Heart left ventricle (tissue), 16 donors: ENCODE measurements around the gene LPIN1. TPM values are rescaled to one million over a fixed set of nuclear protein-coding genes. Genes with fewer than 3 reads are reported as not detected.
A peak's percentile ranks its signal among the peaks of the same experiment; 100 is the strongest.

Experiments used
- ATAC-seq, 4 donors: fragments of 200-7000 bp; cut with Tn5 transposase; one replicate each; pipeline ENCODE4 v1.9.1; 2020 to 2022; ENCODE audit warnings: moderate library complexity in 4 of 4, mild to moderate bottlenecking in 3 of 4, moderate number of reproducible peaks in 1 of 4
- DNase-seq, 5 donors: peaks; one replicate each; pipeline ENCODE4 v3.0.0-alpha.2; 2020
- H3K27ac ChIP-seq, 12 donors: fragments of 200-600 bp; sonication (generic) in 4 of 12; one replicate each; pipeline versions ENCODE4 v1.5.0 to v1.8.0; 2016 to 2022; ENCODE audit warnings: mild to moderate bottlenecking in 2 of 12
- H3K27me3 ChIP-seq, 9 donors: fragments of 200-600 bp; sonication (generic) in 2 of 9; one replicate each; pipeline versions ENCODE4 v1.5.1 to v1.8.0; 2016 to 2022; ENCODE audit warnings: mild to moderate bottlenecking in 3 of 9
- H3K36me3 ChIP-seq, 9 donors: fragments of 200-600 bp; sonication (generic) in 2 of 9; one replicate each; pipeline versions ENCODE4 v1.5.0 to v1.8.0; 2018 to 2022; ENCODE audit warnings: mild to moderate bottlenecking in 2 of 9
- H3K4me1 ChIP-seq, 12 donors: fragments of 200-600 bp; sonication (generic) in 4 of 12; one replicate each; pipeline versions ENCODE4 v1.5.0 to v1.8.0; 2016 to 2022; ENCODE audit warnings: mild to moderate bottlenecking in 3 of 12
- H3K4me3 ChIP-seq, 12 donors: fragments of 200-600 bp; sonication (generic) in 4 of 12; one replicate each; pipeline versions ENCODE4 v1.5.0 to v1.8.0; 2017 to 2022; ENCODE audit warnings: mild to moderate bottlenecking in 9 of 12, moderate library complexity in 4 of 12
- H3K9me3 ChIP-seq, 12 donors: fragments of 200-600 bp; sonication (generic) in 4 of 12; one replicate each; pipeline versions ENCODE4 v1.5.0 to v1.8.0; 2016 to 2022; ENCODE audit warnings: mild to moderate bottlenecking in 1 of 12
- CTCF ChIP-seq, 12 donors: fragments of 200-600 bp; sonication (generic) in 4 of 12; IDR thresholded peaks; one replicate each; pipeline versions ENCODE4 v1.5.0 to v1.8.0; 2018 to 2022; ENCODE audit warnings: antibody characterized with exemption in 12 of 12, mild to moderate bottlenecking in 5 of 12
- POLR2A ChIP-seq, 2 donors: fragments of 450-650 bp; IDR thresholded peaks; one replicate each; pipeline ENCODE4 v1.6.1; 2017; ENCODE audit warnings: antibody characterized with exemption in 2 of 2, mild to moderate bottlenecking in 2 of 2, moderate library complexity in 2 of 2
- WGBS, 4 donors: extraction: QIAGEN DNeasy Blood & Tissue Kit in 2 of 4; methylation state at CpG; one replicate each; pipeline versions ENCODE4 v1.1.5 to v1.1.7; 2013 to 2018; 5-methylcytosine and 5-hydroxymethylcytosine counted together
- intact Hi-C, 10 donors: fragments of 100-400 bp; cut with DNase I; formaldehyde crosslinking; loops; one replicate each; pipeline versions ENCODE4 v1.11.1 to v1.14.2; 2022
- polyA plus RNA-seq, 2 donors: library from polyadenylated mRNA; stranded (reverse); fragments of 200-250 nt; gene quantifications; one replicate each; pipeline ENCODE4 v1.2.3, GENCODE V29; 2013
- total RNA-seq, 9 donors: library from RNA; depleted of rRNA in 2 of 9; stranded (reverse); fragments of >200 nt in 2 of 9; fragmentation: NEBNext Ultra II Directional in 3 of 9; extraction: Animal tissue kit (Norgen Biotek cat#: 25700) in 3 of 9; gene quantifications; one replicate each; pipeline versions ENCODE4 v1.1.0 to v1.2.4, GENCODE V29; 2016 to 2023
- donor health status: ischemic (EF 13 %, LVEDD 7.1; RV severe dilation, severe dysfunction).
- donor health status: healthy with polysubstance abuse.
- donor health status: DM: no; HTN: yes; CAD: no.
- donor health status: DM: no; HTN: no; CAD: no.
- donor health status: ischemic (EF 25% LVEDD 6.9; RV normal size, moderate dysfunction).
- donor health status: ischemic (EF 25% LVEDD 5.7; RV mildly dilated, moderate dysfunction).
- donor health status: healthy.
- donor health status: DM: yes; HTN: yes; CAD: no.
- donor health status: ischemic (EF 35%, LVEDD 5.7; RV mildly dilated, moderate dysfunction).
- donor health status: nonischemic (EF 11% LVEDD 7.7; RV severe dilation, severe dysfunction).
- donor health status: DM: yes; HTN: yes; CAD: no.
- donor health status: PGD.
- donor health status: ischemic (EF 29% LVEDD 5.4; RV normal size, mild dysfunction).
- donor health status: nonischemic (EF 23%, LVEDD 6.1; RV moderate dilation, normal function).

Gene LPIN1
- total and polyA plus RNA-seq, 11 donors, result 15.0 to 57.1 (median 43.8) TPM

- Histone ChIP-seq H3K4me3 (no peak overlapping the region), H3K27me3 (no peaks in the 10 kb centered on the region), H3K4me1 (peaks cover 10 to 80% (median 50%) of the 10 kb centered on the region in 12 donors), H3K27ac (peak overlapping the region in 2 of 12 donors; percentile 42 to 63), H3K9me3 (no peaks in the 10 kb centered on the region), H3K36me3 (no peaks in the 10 kb centered on the region)
- 47 to 66% (median 64%) methylated on average over 5 of the region's 5 CpGs for WGBS, 4 donors
- DNase-seq, result no peak
- no peak for ATAC-seq
- no peak for TF ChIP-seq CTCF (IDR thresholded peaks at IDR 0.05)
- TF ChIP-seq POLR2A (IDR thresholded peaks at IDR 0.05), result no peak
- intact Hi-C loops, result no loop called here
Measured at GRCh38 chr2:11750422-11750821, 4.0 kb downstream of the LPIN1 start.

GRCh38 chr2:11750917-11751316 is 4.5 kb downstream of the LPIN1 start:
- WGBS, 4 donors, result 45 to 62% (median 53%) methylated on average over 7 of the region's 7 CpGs
- Histone ChIP-seq H3K36me3 (no peaks in the 10 kb centered on the region), H3K4me3 (no peak overlapping the region), H3K4me1 (peaks cover 10 to 77% (median 49%) of the 10 kb centered on the region in 12 donors), H3K27me3 (no peaks in the 10 kb centered on the region), H3K9me3 (no peaks in the 10 kb centered on the region), H3K27ac (peak overlapping the region in 2 of 12 donors; percentile 42 to 60)
- no peak for DNase-seq
- intact Hi-C loops, result no loop called here
- peak in 1 of 4 donors; percentile 21 for ATAC-seq
- TF ChIP-seq CTCF (IDR thresholded peaks at IDR 0.05) (no peak), POLR2A (IDR thresholded peaks at IDR 0.05) (no peak)

DNA sequence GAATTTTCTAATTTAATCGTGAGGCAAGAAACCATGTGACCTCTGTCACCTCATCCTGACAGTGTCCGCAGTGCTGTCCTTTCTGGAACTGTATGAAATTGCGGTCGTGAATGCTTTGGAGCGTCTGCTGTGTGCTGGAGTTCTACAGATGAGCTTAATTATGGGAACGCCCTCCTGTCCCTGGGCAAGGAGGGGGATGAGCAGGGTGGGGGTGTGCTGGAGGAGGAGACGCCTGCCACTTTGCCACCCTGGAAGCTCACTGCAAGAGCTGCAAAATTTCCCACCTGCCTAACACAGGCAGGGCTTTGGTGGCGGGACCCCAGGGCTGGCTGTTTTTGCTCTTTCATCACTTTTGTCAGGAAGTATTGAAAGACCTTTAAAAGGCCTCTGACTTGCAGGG is 6.5 kb downstream of the LPIN1 start:
- no peaks in the 10 kb centered on the region for H3K9me3 ChIP-seq
- TF ChIP-seq POLR2A (IDR thresholded peaks at IDR 0.05) (no peak), CTCF (IDR thresholded peaks at IDR 0.05) (no peak)
- peaks cover 2 to 75% (median 40%) of the 10 kb centered on the region in 12 donors for H3K4me1 ChIP-seq
- intact Hi-C loops, result no loop called here
- H3K4me3 ChIP-seq, result no peak overlapping the region
- no peaks in the 10 kb centered on the region for H3K27me3 ChIP-seq
- H3K36me3 ChIP-seq, result no peaks in the 10 kb centered on the region
- H3K27ac ChIP-seq, result peak overlapping the region in 1 of 12 donors; percentile 76
- WGBS, 4 donors, result 86 to 90% (median 87%) methylated on average over 8 of the region's 8 CpGs
- ATAC-seq (no peak), DNase-seq (no peak)

GRCh38 chr2:11753452-11753885 is 7.0 kb downstream of the LPIN1 start:
- DNase-seq (no peak), ATAC-seq (peak; percentile 16 to 58 (median 40))
- H3K27me3 ChIP-seq, result no peaks in the 10 kb centered on the region
- 21 to 26% (median 23%) methylated on average over 4 to 5 of the region's 5 CpGs for WGBS, 4 donors
- H3K4me3 ChIP-seq, result peak overlapping the region in 3 of 12 donors; percentile 7 to 37 (median 11)
- H3K36me3 ChIP-seq, result no peaks in the 10 kb centered on the region
- intact Hi-C loops, result no loop called here
- H3K9me3 ChIP-seq, result no peaks in the 10 kb centered on the region
- H3K4me1 ChIP-seq, result peaks cover 0 to 75% (median 35%) of the 10 kb centered on the region in 12 donors
- H3K27ac ChIP-seq, result peak overlapping the region in 4 of 12 donors; percentile 23 to 76 (median 42)
- TF ChIP-seq CTCF (IDR thresholded peaks at IDR 0.05) (no peak), POLR2A (IDR thresholded peaks at IDR 0.05) (no peak)
